Lung (tissue), 12 donors: ENCODE data around the gene GFOD1. TPM values are rescaled to one million over a fixed set of nuclear protein-coding genes. Genes with fewer than 3 reads are reported as not detected.
A peak's percentile ranks its signal among the peaks of the same experiment; 100 is the strongest.
"Not testable (repeated sequence)": the region's sequence is repeated elsewhere in the genome, so short reads cannot be mapped to it uniquely, and the experiment has no call there.

Experiments used
- ATAC-seq: fragments of 200-7000 bp; cut with Tn5 transposase; one replicate; pipeline ENCODE4 v1.9.1; 2020; ENCODE audit warnings: moderate number of reproducible peaks; ENCODE audit not compliant: insufficient read depth, low FRiP score
- DNase-seq, 3 donors: peaks; one replicate each; pipeline ENCODE4 v3.0.0-alpha.2; 2013 to 2017
- H3K27ac ChIP-seq, 2 donors: one replicate each; pipeline ENCODE4 v1.5.1; 2013; ENCODE audit warnings: mild to moderate bottlenecking in 2 of 2, moderate library complexity in 2 of 2, control low read depth in 1 of 2, inconsistent platforms in 1 of 2, low read depth in 1 of 2, low read length in 1 of 2
- H3K27me3 ChIP-seq, 3 donors: one replicate each; pipeline ENCODE4 v1.5.1; 2013; ENCODE audit warnings: low read length in 2 of 3; ENCODE audit not compliant: control insufficient read depth in 3 of 3, insufficient read depth in 3 of 3
- H3K36me3 ChIP-seq, 4 donors: one replicate each; pipeline ENCODE4 v1.5.1; 2013; ENCODE audit warnings: low read length in 4 of 4, mild to moderate bottlenecking in 1 of 4, moderate library complexity in 1 of 4; ENCODE audit not compliant: control insufficient read depth in 4 of 4, insufficient read depth in 4 of 4
- H3K4me1 ChIP-seq, 5 donors: one replicate each; pipeline ENCODE4 v1.5.1; 2013; ENCODE audit warnings: low read length in 5 of 5, mild to moderate bottlenecking in 2 of 5, moderate library complexity in 1 of 5; ENCODE audit not compliant: control insufficient read depth in 5 of 5, insufficient read depth in 5 of 5
- H3K4me3 ChIP-seq: one replicate; pipeline ENCODE4 v1.5.1; 2013; ENCODE audit warnings: mild to moderate bottlenecking, control low read depth, moderate library complexity
- H3K9ac ChIP-seq, 2 donors: one replicate each; pipeline ENCODE4 v1.5.1; 2013; ENCODE audit warnings: low read length in 2 of 2, control low read depth in 1 of 2; ENCODE audit not compliant: insufficient read depth in 1 of 2
- H3K9me3 ChIP-seq, 4 donors: one replicate each; pipeline ENCODE4 v1.5.1; 2013; ENCODE audit warnings: low read length in 3 of 4, mild to moderate bottlenecking in 1 of 4, moderate library complexity in 1 of 4; ENCODE audit not compliant: control insufficient read depth in 4 of 4, insufficient read depth in 3 of 4
- WGBS, 2 donors: extraction: QIAGEN DNeasy Blood & Tissue Kit; methylation state at CpG; one replicate each; pipeline ENCODE4 v1.1.7; 2013; 5-methylcytosine and 5-hydroxymethylcytosine counted together
- polyA plus RNA-seq, 2 donors: library from polyadenylated mRNA; stranded (reverse); fragments of 200-250 nt; gene quantifications; one replicate each; pipeline ENCODE4 v1.2.1, GENCODE V29; 2013
- total RNA-seq, 2 donors: library from RNA; depleted of rRNA in 1 of 2; stranded (reverse); fragments of >200 nt in 1 of 2; gene quantifications; one replicate each; pipeline ENCODE4 v1.2.1, GENCODE V29; 2014 to 2021
- TF ChIP-seq, protein P1 (sequence below): IDR thresholded peaks from 2 replicates; pipeline ENCODE4 v1.5.1; 2012; ENCODE audit warnings: mild to moderate bottlenecking; ENCODE audit errors: control extremely low read depth, extremely low read depth
- donor health status: control.
- donor health status: control.
- donor health status: Bipolar disorder and iron deficiency.
- donor health status: healthy.
- donor health status: DM: yes; HTN: yes; CAD: no.

GFOD1 gene
- total and polyA plus RNA-seq, 4 donors: 4.0 to 22.8 (median 7.9) TPM

DNA sequence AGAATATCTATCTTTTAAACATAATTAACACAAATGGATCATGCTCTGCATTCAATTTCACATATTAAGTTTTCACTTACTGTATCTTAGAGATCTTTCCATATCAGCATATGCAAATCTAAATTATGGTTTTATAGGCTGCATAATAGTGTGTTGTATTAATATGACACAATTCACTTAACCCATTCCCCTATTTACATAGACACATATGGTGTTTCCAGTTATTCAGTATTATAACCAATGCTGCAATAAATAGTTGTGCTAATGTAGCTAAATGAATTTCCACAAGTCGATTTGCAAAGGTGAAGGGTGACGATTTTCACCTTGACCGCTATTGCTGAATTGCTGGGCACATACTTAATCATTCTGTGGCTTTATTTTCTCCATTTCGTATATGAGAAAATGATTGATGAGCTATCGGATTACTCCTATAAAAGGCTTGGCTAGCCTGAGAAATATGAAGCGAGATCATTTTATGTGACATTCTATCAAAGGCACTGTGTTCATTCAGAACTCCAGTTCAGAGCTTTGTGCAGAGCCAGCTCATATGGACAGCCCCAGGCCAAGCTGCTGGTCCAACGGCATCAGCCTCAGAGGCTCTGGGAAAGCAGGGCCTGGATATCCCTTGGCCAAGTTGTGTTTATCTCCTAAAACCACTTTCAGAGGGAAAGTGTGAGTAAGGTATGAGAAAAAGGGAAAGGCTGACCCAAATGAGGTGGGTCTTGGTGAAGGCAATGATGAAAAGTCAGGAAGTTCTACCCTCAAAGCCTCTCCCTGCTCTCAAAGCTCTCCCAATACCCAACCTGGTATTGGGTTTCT is 50.8 kb downstream of the GFOD1 start:
- Histone ChIP-seq H3K27ac (no peak overlapping the region), H3K4me1 (peaks cover 14 to 58% (median 20%) of the 10 kb centered on the region in 5 donors), H3K9ac (no peak overlapping the region), H3K4me3 (no peak overlapping the region), H3K27me3 (no peaks in the 10 kb centered on the region), H3K36me3 (no peaks in the 10 kb centered on the region), H3K9me3 (no peaks in the 10 kb centered on the region)
- no peak for ATAC-seq
- DNase-seq: peak in 2 of 3 donors; percentile 80 to 87
- 85 to 86% methylated on average over 7 of the region's 7 CpGs for WGBS, 2 donors
- TF ChIP-seq, protein P1, sequence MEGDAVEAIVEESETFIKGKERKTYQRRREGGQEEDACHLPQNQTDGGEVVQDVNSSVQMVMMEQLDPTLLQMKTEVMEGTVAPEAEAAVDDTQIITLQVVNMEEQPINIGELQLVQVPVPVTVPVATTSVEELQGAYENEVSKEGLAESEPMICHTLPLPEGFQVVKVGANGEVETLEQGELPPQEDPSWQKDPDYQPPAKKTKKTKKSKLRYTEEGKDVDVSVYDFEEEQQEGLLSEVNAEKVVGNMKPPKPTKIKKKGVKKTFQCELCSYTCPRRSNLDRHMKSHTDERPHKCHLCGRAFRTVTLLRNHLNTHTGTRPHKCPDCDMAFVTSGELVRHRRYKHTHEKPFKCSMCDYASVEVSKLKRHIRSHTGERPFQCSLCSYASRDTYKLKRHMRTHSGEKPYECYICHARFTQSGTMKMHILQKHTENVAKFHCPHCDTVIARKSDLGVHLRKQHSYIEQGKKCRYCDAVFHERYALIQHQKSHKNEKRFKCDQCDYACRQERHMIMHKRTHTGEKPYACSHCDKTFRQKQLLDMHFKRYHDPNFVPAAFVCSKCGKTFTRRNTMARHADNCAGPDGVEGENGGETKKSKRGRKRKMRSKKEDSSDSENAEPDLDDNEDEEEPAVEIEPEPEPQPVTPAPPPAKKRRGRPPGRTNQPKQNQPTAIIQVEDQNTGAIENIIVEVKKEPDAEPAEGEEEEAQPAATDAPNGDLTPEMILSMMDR: no peak

GRCh38 chr6:13435477-13436246 is 51.7 kb downstream of the GFOD1 start:
- no peak overlapping the region for H3K27ac ChIP-seq
- ATAC-seq: no peak

GRCh38 chr6:13434777-13435176 is 52.6 kb downstream of the GFOD1 start:
- Histone ChIP-seq H3K4me3 (no peak overlapping the region), H3K9me3 (no peaks in the 10 kb centered on the region), H3K36me3 (no peaks in the 10 kb centered on the region), H3K27me3 (no peaks in the 10 kb centered on the region), H3K4me1 (peaks cover 12 to 42% (median 17%) of the 10 kb centered on the region in 5 donors), H3K27ac (no peak overlapping the region), H3K9ac (no peak overlapping the region)
- DNase-seq: no peak
- TF ChIP-seq, protein P1: no peak
- WGBS, 2 donors: 88 to 93% methylated on average over 6 of the region's 6 CpGs
- no peak for ATAC-seq

More at GRCh38 chr6:13435477-13436246, 51.7 kb downstream of the GFOD1 start:
- DNase-seq: no peak
- 34 to 49% methylated on average over 4 of the region's 4 CpGs for WGBS, 2 donors
- no peaks in the 10 kb centered on the region for H3K36me3 ChIP-seq
- H3K9me3 ChIP-seq: no peaks in the 10 kb centered on the region
- no peak overlapping the region for H3K9ac ChIP-seq
- no peaks in the 10 kb centered on the region for H3K27me3 ChIP-seq
- peaks cover 14 to 48% (median 17%) of the 10 kb centered on the region in 5 donors for H3K4me1 ChIP-seq
- TF ChIP-seq, protein P1: no peak
- H3K4me3 ChIP-seq: no peak overlapping the region

GRCh38 chr6:13434135-13434775 is 53.1 kb downstream of the GFOD1 start:
- H3K4me3 ChIP-seq, H3K27me3 ChIP-seq, H3K36me3 ChIP-seq, ATAC-seq, DNase-seq, H3K9ac ChIP-seq, H3K27ac ChIP-seq, H3K9me3 ChIP-seq: not testable (repeated sequence)
- peaks cover 14 to 42% (median 19%) of the 10 kb centered on the region in 5 donors for H3K4me1 ChIP-seq
